ENCODE data around the gene SEPTIN11. TPM values are rescaled to one million over a fixed set of nuclear protein-coding genes. Genes with fewer than 3 reads are reported as not detected.

SEPTIN11 gene
- total and polyA plus RNA-seq, 2 of the 4 experiments (the other 2 are of a cell fraction) = 267 to 573 TPM

DNA sequence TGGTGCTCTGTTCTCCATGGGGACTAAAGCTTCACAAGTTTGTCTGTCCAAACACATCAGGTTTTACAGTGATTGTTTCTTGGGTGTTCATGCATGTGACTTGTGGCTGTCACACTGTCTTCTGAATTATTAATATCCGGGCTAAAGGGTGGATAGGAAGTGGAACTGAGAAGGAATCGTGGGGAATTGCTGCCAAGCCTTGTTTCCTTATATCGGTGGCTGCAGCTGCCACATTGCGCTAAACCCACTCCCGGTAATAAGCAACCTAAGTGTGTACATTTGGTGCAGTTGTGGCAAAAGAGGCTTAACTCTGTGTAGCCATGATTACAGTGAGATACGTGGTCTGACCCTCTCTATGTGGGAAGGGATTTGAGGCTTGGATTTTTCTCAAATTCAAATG, 30.7 kb downstream of the SEPTIN11 start:
- peak overlapping the region; percentile 25; the same call in 1 of the 2 replicates for H3K27ac ChIP-seq (ENCODE audit: insufficient read depth, low read length)
- H2BK120ac ChIP-seq (ENCODE audit: low read depth, low read length) = 0 out of 2 replicates have a peak overlapping the region, but pooled peaks have one; percentile 1
- no peak overlapping the region for H2AK9ac ChIP-seq (replicated peaks; ENCODE audit: low read depth, low read length, poor library complexity)
- POLR2A ChIA-PET (ENCODE audit: unreplicated experiment) = no interaction called here
- peaks cover 3% of the 10 kb centered on the region for H3K36me3 ChIP-seq (ENCODE audit: control insufficient read depth, insufficient read depth, low read length)
- H3K9ac ChIP-seq (ENCODE audit: low read depth, low read length) = no peak overlapping the region
- H2BK5ac ChIP-seq (ENCODE audit: low read depth, low read length, poor library complexity, severe bottlenecking) = peak overlapping the region; percentile 44
- ATAC-seq (ENCODE audit: low read depth) = no peak
- H2AK5ac ChIP-seq (ENCODE audit: low read depth, low read length) = no peak overlapping the region; the same call in 1 of the 2 replicates
- peak overlapping the region; percentile 28; the same call in 1 of the 3 replicates for H2BK15ac ChIP-seq (ENCODE audit: low read depth, low read length)
- no peak overlapping the region for H3K4me3 ChIP-seq (ENCODE audit: insufficient read depth, low read depth, low read length)
- no peak overlapping the region for H3K56ac ChIP-seq (ENCODE audit: extremely low read depth, insufficient read depth, low read length)
- H3K4ac ChIP-seq (ENCODE audit: low read depth, low read length) = no peak overlapping the region
- H3K9me1 ChIP-seq (ENCODE audit: insufficient read depth, low read length) = peaks cover 22% of the 10 kb centered on the region
- peak overlapping the region; percentile 26; the same call in 1 of the 2 replicates for H3K4me2 ChIP-seq (ENCODE audit: low read depth, low read length)
- H4K91ac ChIP-seq (ENCODE audit: insufficient read depth, low read depth, low read length) = no peak overlapping the region
- H4K5ac ChIP-seq (ENCODE audit: low read depth, low read length) = peak overlapping the region; percentile 4; the same call in 1 of the 2 replicates
- TF ChIP-seq RCOR1 (IDR thresholded peaks at IDR 0.05; ENCODE audit: insufficient replicate concordance, low read length) (no peak), NFE2L2 (IDR thresholded peaks at IDR 0.05; ENCODE audit: low read depth, low read length) (no peak), POLR2A (IDR thresholded peaks at IDR 0.05; ENCODE audit: low read depth, low read length) (no peak), MXI1 (IDR thresholded peaks at IDR 0.05; ENCODE audit: borderline replicate concordance, low read depth, low read length) (no peak), SMC3 (IDR thresholded peaks at IDR 0.05; ENCODE audit: low read depth, low read length) (no peak), BHLHE40 (IDR thresholded peaks at IDR 0.05; ENCODE audit: low read depth, low read length) (no peak), FOS (IDR thresholded peaks at IDR 0.05; ENCODE audit: low read depth, low read length) (no peak)
- TF ChIP-seq, protein P1, sequence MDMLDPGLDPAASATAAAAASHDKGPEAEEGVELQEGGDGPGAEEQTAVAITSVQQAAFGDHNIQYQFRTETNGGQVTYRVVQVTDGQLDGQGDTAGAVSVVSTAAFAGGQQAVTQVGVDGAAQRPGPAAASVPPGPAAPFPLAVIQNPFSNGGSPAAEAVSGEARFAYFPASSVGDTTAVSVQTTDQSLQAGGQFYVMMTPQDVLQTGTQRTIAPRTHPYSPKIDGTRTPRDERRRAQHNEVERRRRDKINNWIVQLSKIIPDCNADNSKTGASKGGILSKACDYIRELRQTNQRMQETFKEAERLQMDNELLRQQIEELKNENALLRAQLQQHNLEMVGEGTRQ (IDR thresholded peaks at IDR 0.05; ENCODE audit: low read depth, low read length) = no peak
- no peak for DNase-seq
- peaks cover 85% of the 10 kb centered on the region for H4K20me1 ChIP-seq (ENCODE audit: insufficient read depth, low read length)
- H3K79me1 ChIP-seq (ENCODE audit: low read depth in 1 of 2, low read length in 2 of 2) = peaks cover 24 to 60% of the 10 kb centered on the region in 2 experiments
- CTCF ChIA-PET = interaction anchor here (0.6 to 0.7 kb wide), 2 partner anchors 18 to 22 kb away, joined by 4 to 7 read pairs; no protein-coding TSS in a partner anchor
- no TSS peak for BruUV-seq (replicated peaks)
- peaks cover 35% of the 10 kb centered on the region for H3K4me1 ChIP-seq (ENCODE audit: control insufficient read depth, insufficient read depth, low read length)
- dilution Hi-C loops (cut with HindIII; ENCODE audit: low sequenced_read_pairs, unreplicated experiment) (no loop called here), intact Hi-C loops (cut with micrococcal nuclease) (no loop called here), in situ Hi-C loops (cut with MboI; ENCODE audit: low sequenced_read_pairs) (no loop called here)
- 0 out of 2 replicates have a peak overlapping the region, but pooled peaks have one; percentile 9 for H3K18ac ChIP-seq (ENCODE audit: low read depth, low read length)
- H3K9me3 ChIP-seq (ENCODE audit: control insufficient read depth, insufficient read depth, low read length) = no peaks in the 10 kb centered on the region
- no peak overlapping the region for H2BK20ac ChIP-seq (ENCODE audit: low read depth, low read length)
- H3K23ac ChIP-seq (ENCODE audit: low read depth, low read length) = peak overlapping the region; percentile 61
- H4K8ac ChIP-seq (ENCODE audit: low read depth in 2 of 2, low read length in 2 of 2) = peak overlapping the region in 1 of 2 experiments; percentile 15; a peak in 1 of 4 replicates
- 50% methylated on average over 2 of the region's 6 CpGs; no CpG with 5 or more reads in 1 of the 2 experiments for WGBS, 2 experiments (ENCODE audit: extremely low coverage in 2 of 2, insufficient read length in 1 of 2)
- H3K14ac ChIP-seq (replicated peaks; ENCODE audit: low read depth, low read length) = peak overlapping the region; percentile 49; the same call in 1 of the 2 replicates
- no peaks in the 10 kb centered on the region for H3K27me3 ChIP-seq (ENCODE audit: control insufficient read depth, insufficient read depth, low read length)
- H2AFZ ChIP-seq (replicated peaks; ENCODE audit: low read length, poor library complexity) = no peak overlapping the region

All from IMR-90 (cell line).